WI38 (cell line): ENCODE results near the gene ARHGDIB.

ENCODE experiments used
- H3K4me3 ChIP-seq: 2 replicates; pipeline ENCODE4 v1.5.1; 2011; ENCODE audit warnings: low read depth, mild to moderate bottlenecking, control low read depth, low read length
- TF ChIP-seq, protein P1 (sequence below): IDR thresholded peaks from 2 replicates; pipeline ENCODE4 v1.5.1; 2012; ENCODE audit warnings: low read depth, mild to moderate bottlenecking, control low read depth, low read length

The ARHGDIB gene

DNA sequence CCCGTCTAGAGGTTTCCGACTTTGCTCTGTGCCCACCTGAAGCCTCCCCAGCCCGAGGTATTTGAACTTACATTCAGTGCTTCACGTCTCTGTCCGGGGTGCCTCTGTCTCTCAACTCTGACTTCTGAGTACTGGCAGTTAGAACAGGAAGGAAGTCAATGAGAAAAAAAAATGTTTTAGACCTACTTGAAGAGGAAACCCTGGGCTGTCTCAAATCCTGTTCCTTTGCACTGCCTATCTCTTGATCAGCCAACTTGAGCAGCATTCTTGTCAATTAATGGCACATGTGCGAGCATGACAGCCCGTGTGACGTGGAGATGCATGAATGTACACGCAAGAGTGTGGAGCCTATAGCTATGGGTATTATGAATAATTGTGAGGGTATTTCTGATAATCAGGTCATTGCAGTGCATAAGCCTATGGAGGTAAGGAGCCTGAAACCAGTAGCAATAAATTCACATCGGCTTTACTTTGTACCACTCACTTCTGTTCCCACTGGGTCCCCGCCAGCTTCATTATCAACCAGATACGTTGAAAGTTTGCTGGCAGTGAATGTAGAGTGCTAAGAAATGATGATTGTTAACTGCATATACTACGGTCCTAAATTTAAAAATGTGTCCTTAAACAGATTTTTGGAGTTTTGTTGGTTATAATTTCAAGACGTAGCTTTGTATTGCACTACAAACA lies at the start of gene ARHGDIB:
Gene ARHGDIB, minus strand, starts transcription at position 136 of the 687 bp plus-strand sequence. CDS start 10,889 bp downstream, outside the sequence.
- no peak within 1 kb of the TSS for H3K4me3 ChIP-seq
- TF ChIP-seq, protein P1, sequence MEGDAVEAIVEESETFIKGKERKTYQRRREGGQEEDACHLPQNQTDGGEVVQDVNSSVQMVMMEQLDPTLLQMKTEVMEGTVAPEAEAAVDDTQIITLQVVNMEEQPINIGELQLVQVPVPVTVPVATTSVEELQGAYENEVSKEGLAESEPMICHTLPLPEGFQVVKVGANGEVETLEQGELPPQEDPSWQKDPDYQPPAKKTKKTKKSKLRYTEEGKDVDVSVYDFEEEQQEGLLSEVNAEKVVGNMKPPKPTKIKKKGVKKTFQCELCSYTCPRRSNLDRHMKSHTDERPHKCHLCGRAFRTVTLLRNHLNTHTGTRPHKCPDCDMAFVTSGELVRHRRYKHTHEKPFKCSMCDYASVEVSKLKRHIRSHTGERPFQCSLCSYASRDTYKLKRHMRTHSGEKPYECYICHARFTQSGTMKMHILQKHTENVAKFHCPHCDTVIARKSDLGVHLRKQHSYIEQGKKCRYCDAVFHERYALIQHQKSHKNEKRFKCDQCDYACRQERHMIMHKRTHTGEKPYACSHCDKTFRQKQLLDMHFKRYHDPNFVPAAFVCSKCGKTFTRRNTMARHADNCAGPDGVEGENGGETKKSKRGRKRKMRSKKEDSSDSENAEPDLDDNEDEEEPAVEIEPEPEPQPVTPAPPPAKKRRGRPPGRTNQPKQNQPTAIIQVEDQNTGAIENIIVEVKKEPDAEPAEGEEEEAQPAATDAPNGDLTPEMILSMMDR, result no peak

DNA sequence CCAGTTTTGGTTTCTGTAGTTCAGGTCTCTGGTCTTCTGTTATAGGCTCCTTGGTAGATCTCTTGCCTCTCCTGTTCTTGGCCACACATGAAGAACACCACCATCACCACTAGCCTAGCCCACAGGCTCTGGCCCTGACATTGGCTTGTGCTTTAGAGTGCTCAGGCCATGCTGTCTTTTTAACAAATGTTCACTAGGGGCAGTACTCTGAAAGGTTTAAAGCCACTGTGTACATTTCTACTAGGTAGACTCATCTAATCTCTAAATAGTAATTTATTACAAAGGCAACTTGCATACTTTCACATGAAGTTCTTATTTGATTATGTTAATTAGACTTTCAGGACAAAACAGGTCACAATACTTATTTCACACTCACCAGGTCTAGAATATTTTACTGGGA lies 49.8 kb upstream of the ARHGDIB start:
- TF ChIP-seq, protein P1, result no peak
- no peak overlapping the region for H3K4me3 ChIP-seq

DNA sequence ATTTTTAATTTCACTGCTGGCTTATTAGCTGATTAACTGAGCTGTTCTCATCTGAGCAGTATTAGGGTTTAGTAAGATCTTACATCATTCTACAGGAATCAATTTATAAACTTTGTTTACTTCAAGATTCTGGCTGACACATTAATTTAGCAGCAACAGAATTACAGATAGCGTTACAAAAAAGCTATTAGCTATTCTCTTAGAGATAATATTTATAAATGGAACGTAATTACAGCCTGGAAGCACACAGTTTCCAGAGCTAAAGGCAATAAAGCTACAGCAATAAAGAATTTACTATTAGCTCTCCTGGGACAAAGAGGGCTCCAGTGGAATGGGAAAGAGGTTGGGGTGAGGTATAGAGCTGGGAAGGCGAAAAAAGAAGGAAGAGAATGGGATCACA lies 46.1 kb upstream of the ARHGDIB start:
- TF ChIP-seq, protein P1, result no peak
- H3K4me3 ChIP-seq, result no peak overlapping the region

DNA sequence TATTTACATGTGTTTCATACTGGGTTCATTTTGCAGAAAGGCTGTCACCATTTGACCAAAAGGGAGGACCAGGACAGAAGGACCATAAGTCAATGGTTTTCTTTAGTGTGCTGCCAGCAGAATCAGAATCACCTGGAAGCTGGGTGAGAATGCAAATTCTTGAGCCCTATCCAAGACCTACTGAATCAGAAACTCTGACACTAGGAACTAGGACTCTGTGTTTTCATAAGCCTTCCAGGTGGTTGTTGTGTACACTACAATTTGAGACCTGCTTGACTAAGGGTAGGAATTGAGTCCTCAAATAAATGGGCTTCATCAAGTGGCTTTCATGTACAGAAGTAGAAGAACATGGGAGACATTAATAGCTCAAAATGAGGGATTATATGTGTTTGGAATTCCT lies 43.7 kb upstream of the ARHGDIB start:
- TF ChIP-seq, protein P1, result no peak
- H3K4me3 ChIP-seq, result no peak overlapping the region

DNA sequence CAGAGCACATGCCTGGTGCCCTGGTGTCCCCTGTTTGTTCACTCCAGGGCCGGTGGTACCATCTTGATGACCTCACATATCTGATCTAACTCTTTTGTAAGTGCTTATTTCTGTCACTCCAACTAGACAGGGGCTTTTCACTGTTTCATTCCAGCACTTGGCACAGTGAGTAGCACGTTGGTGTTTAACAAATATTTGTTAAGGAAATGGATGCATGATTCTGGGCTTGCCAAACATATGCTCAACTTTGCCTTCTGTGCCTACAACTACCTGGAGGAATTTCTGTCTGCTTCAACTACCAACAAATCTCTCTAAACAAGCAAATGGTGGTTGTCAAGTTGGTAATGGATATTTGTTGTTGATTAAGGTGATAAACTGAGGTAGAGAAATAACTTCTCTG lies 43.0 kb upstream of the ARHGDIB start:
- TF ChIP-seq, protein P1, result no peak
- no peak overlapping the region for H3K4me3 ChIP-seq

DNA sequence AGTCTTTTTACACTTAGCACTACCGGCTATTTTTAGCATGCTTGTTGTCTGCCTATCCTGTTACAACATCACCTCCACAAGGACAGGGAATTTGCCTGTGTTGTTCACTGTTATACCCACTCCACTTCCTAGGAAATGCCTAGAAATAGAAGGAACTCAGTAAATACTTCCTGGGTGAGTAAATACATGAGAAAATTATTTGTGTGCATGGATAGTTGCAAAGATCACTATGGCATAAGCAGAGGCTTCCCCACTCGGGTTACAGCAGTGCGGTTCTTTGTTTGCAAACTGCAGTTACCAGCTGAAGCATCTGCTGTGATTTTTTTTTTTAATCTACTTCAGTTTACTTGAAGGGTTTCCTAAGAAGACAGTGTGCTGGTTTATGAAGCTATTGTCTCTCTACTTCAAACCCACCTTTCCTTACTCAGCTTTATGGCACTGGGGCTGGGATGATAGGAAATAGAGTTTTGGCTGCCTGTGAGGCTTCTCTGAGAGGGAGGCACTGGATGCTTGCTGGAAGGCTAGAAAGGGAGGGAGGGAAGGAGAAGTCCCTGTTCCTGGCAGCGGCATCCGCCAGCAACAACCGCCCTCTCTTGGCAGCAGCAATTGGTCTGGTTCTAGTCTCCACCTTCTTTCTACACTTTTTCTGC lies 40.5 kb upstream of the ARHGDIB start:
- TF ChIP-seq, protein P1, result no peak

DNA sequence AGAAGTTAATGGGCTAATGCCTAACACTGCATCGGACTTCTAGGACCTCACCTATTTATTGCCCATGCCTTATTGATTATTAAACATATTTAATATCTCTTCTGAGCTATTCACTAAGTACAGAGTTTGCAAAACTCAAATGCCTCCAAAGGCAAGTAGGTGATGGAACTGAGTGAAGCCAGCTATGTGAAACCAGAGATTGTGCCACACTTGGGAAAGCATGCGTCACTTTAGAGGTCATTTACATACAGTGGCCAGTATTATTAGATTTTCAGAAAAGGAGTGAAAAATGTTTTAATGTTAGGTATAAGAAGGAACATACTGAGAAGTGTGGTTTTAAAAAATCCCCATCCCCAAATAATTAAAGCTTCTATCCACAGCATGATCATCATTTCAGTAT lies 39.2 kb upstream of the ARHGDIB start:
- H3K4me3 ChIP-seq, result no peak overlapping the region

More for the DNA sequence above, 40.5 kb upstream of the ARHGDIB start:
- H3K4me3 ChIP-seq, result no peak overlapping the region

More for the DNA sequence above, 39.2 kb upstream of the ARHGDIB start:
- TF ChIP-seq, protein P1, result no peak
